HepG2 (cell line): Measurements from ENCODE around the gene EBF3. TPM values are rescaled to one million over a fixed set of nuclear protein-coding genes. Genes with fewer than 3 reads are reported as not detected.

Experiments
- ATAC-seq: fragments of 200-7000 bp; cut with Tn5 transposase; 3 replicates; pipeline ENCODE4 v1.9.1; 2020; ENCODE audit warnings: mild to moderate bottlenecking, moderate library complexity
- BruUV-seq: library from RNA; stranded (reverse); fragments of 400-500 nt; replicated peaks from 2 replicates; lab custom pipeline; 2021; lab: Mats Ljungman, UMichigan
- CTCF ChIA-PET: fragments of 300-600 bp; formaldehyde crosslinking; extraction: SDS; loops from one replicate; lab custom pipeline; 2021; ENCODE audit warnings: low total read pairs, inconsistent platforms, low intra/inter-chr PET ratio; lab: Yijun Ruan, JAX
- POLR2A ChIA-PET: fragments of 350-600 bp; sonication (Branson Sonifier 250); formaldehyde crosslinking; loops from one replicate; lab custom pipeline; 2020; ENCODE audit warnings: antibody characterized with exemption, inconsistent platforms; lab: Yijun Ruan, JAX
- DNase-seq: peaks from one replicate; pipeline ENCODE4 v3.0.0-alpha.2; 2015; ENCODE audit warnings: low spot score
- FAIRE-seq: peaks from 3 replicates; lab custom pipeline; 2011; peaks lifted over from hg19 to GRCh38; lab: Jason Lieb, UNC
- H2AFZ ChIP-seq: one replicate; pipeline ENCODE4 v1.6.1; 2011; ENCODE audit warnings: low read length, inconsistent platforms
- H3K27ac ChIP-seq: fragments of 300-600 bp; 3 replicates; pipeline ENCODE4 v1.8.0; 2011; ENCODE audit warnings: mixed run types, mild to moderate bottlenecking, mixed read lengths, low read length, inconsistent platforms; ENCODE audit not compliant: insufficient read depth; ENCODE audit errors: extremely low read length
- H3K27me3 ChIP-seq, 2 experiments: fragments of 200-600 bp in 1 of 2; 2 replicates in 1 of 2; 3 replicates in 1 of 2; pipeline versions ENCODE4 v1.6.0 to v1.8.0; 2011; ENCODE audit warnings: low read length in 2 of 2, mild to moderate bottlenecking in 2 of 2, moderate library complexity in 2 of 2, inconsistent platforms in 1 of 2; ENCODE audit not compliant: insufficient read depth in 2 of 2, control insufficient read depth in 1 of 2
- H3K36me3 ChIP-seq, 2 experiments: fragments of 200-600 bp in 1 of 2; replicated peaks in 1 of 2; 2 replicates in 1 of 2; 3 replicates in 1 of 2; pipeline versions ENCODE4 v1.5.1 to v1.8.0; 2011; ENCODE audit warnings: low read length in 2 of 2, inconsistent platforms in 1 of 2; ENCODE audit not compliant: insufficient read depth in 2 of 2, control insufficient read depth in 1 of 2
- H3K4me1 ChIP-seq: 2 replicates; pipeline ENCODE4 v1.5.1; 2012; ENCODE audit warnings: low read length, inconsistent platforms; ENCODE audit not compliant: insufficient read depth
- H3K4me2 ChIP-seq: 2 replicates; pipeline ENCODE4 v1.6.0; 2011; ENCODE audit warnings: low read depth, low read length, inconsistent platforms
- H3K4me3 ChIP-seq, 3 experiments: fragments of 200-600 bp in 1 of 3; sonication (generic), shearing (Covaris generic) in 1 of 3; replicated peaks in 1 of 3; 2 replicates each; pipeline ENCODE4 v1.5.1; 2011 to 2016; ENCODE audit warnings: low read length in 3 of 3, inconsistent platforms in 2 of 3, low read depth in 2 of 3, mild to moderate bottlenecking in 2 of 3, control low read depth in 1 of 3, mixed read lengths in 1 of 3; ENCODE audit not compliant: insufficient read depth in 1 of 3
- H3K79me2 ChIP-seq: one replicate; pipeline ENCODE4 v1.6.1; 2011; ENCODE audit warnings: low read length, inconsistent platforms; ENCODE audit not compliant: insufficient read depth
- H3K9ac ChIP-seq: 2 replicates; pipeline ENCODE4 v1.6.0; 2011; ENCODE audit warnings: mild to moderate bottlenecking, low read depth, low read length, inconsistent platforms; ENCODE audit not compliant: insufficient read depth
- H3K9me3 ChIP-seq: 2 replicates; pipeline ENCODE4 v1.5.1; 2012; ENCODE audit warnings: mild to moderate bottlenecking, low read length
- H4K20me1 ChIP-seq: 2 replicates; pipeline ENCODE4 v1.6.0; 2011; ENCODE audit warnings: inconsistent platforms, mild to moderate bottlenecking, low read length, moderate library complexity; ENCODE audit not compliant: insufficient read depth
- HIC2 ChIP-seq: sonication (generic); formaldehyde crosslinking; IDR thresholded peaks from 2 replicates; pipeline ENCODE4 v1.9.0; 2022; ENCODE audit warnings: low read depth, missing genetic modification reagents
- IRF9 ChIP-seq: sonication (generic); formaldehyde crosslinking; IDR thresholded peaks from 2 replicates; pipeline ENCODE4 v1.8.0; 2022; ENCODE audit warnings: missing genetic modification reagents, mild to moderate bottlenecking, borderline replicate concordance
- MED13 ChIP-seq: sonication (generic); formaldehyde crosslinking; IDR thresholded peaks from 2 replicates; pipeline ENCODE4 v1.5.0; 2020; ENCODE audit warnings: missing genetic modification reagents
- MXD4 ChIP-seq: IDR thresholded peaks from 2 replicates; pipeline ENCODE4 v1.6.1; 2016; ENCODE audit warnings: mild to moderate bottlenecking, missing biosample characterization, missing genetic modification reagents
- TOE1 ChIP-seq: sonication (generic); formaldehyde crosslinking; IDR thresholded peaks from 2 replicates; pipeline ENCODE4 v1.4.0; 2020; ENCODE audit warnings: mild to moderate bottlenecking, missing genetic modification reagents
- XRCC5 ChIP-seq: fragments of 200-400 bp; formaldehyde crosslinking; optimal IDR thresholded peaks from 2 replicates; pipeline ENCODE3; 2017; ENCODE audit warnings: mild to moderate bottlenecking, low read length
- ZFX ChIP-seq: sonication (generic); formaldehyde crosslinking; IDR thresholded peaks from 2 replicates; pipeline ENCODE4 v1.4.0; 2020; ENCODE audit warnings: mild to moderate bottlenecking, low read depth, missing genetic modification reagents, moderate library complexity
- ZFY ChIP-seq: sonication (generic); formaldehyde crosslinking; IDR thresholded peaks from 2 replicates; pipeline ENCODE4 v1.4.0; 2020; ENCODE audit warnings: missing genetic modification reagents
- ZNF24 ChIP-seq: fragments of 450-650 bp; IDR thresholded peaks from 2 replicates; pipeline ENCODE4 v1.6.1; 2017; ENCODE audit warnings: antibody characterized with exemption, mild to moderate bottlenecking
- ZNF788 ChIP-seq: sonication (generic); formaldehyde crosslinking; IDR thresholded peaks from 2 replicates; pipeline ENCODE4 v1.5.0; 2020; ENCODE audit warnings: mild to moderate bottlenecking, missing genetic modification reagents, borderline replicate concordance
- WGBS: methylation state at CpG from one replicate; pipeline ENCODE4 v1.1.6; 2017; ENCODE audit warnings: low lambda C conversion rate; 5-methylcytosine and 5-hydroxymethylcytosine counted together
- in situ Hi-C: cut with HindIII; loops from 2 replicates; pipeline ENCODE4 v1.10.0; 2017; ENCODE audit warnings: low pct_unique_long_range_greater_than_20kb; ENCODE audit not compliant: extremely low pct_ligation_motif_present
- intact Hi-C: fragments of 100-400 bp; cut with micrococcal nuclease; formaldehyde crosslinking; loops from one replicate; pipeline ENCODE4 v1.10.0; 2022; ENCODE audit not compliant: unreplicated experiment
- polyA plus RNA-seq, 8 experiments: library from polyadenylated mRNA; depleted of rRNA in 3 of 8; stranded (reverse) in 7 of 8; unstranded in 1 of 8; fragments of >200 nt; fragmentation: Illumina TruSeq in 4 of 8; extraction: Trizol in 4 of 8; gene quantifications; 2 replicates each; pipeline versions ENCODE4 v1.2.1 to v1.2.3, GENCODE V29; 2011 to 2016; ENCODE audit warnings: low read depth in 4 of 8, missing spikeins in 1 of 8, mixed read lengths in 1 of 8; ENCODE audit not compliant: insufficient read depth in 1 of 8
- total RNA-seq, 5 experiments: library from RNA; depleted of rRNA; stranded (reverse); fragments of >200 nt; fragmentation: Illumina TruSeq; extraction: Trizol; gene quantifications; 2 replicates each; pipeline ENCODE4 v1.2.3, GENCODE V29; 2016; ENCODE audit warnings: low read depth in 1 of 5
- TF ChIP-seq, protein P1 (sequence below): fragments of 450-650 bp; IDR thresholded peaks from 2 replicates; pipeline ENCODE4 v1.6.1; 2016
- TF ChIP-seq, protein P2 (sequence below): sonication (generic); formaldehyde crosslinking; IDR thresholded peaks from 2 replicates; pipeline ENCODE4 v1.5.0; 2020; ENCODE audit warnings: missing genetic modification reagents
- TF ChIP-seq, protein P3 (sequence below): sonication (generic); formaldehyde crosslinking; IDR thresholded peaks from 2 replicates; pipeline ENCODE4 v1.4.0; 2020; ENCODE audit warnings: missing genetic modification reagents

The EBF3 gene
- total and polyA plus RNA-seq, 2 of the 13 experiments (the other 11 are each of a cell fraction or from before 2014, with no cell fraction given): not detected

DNA sequence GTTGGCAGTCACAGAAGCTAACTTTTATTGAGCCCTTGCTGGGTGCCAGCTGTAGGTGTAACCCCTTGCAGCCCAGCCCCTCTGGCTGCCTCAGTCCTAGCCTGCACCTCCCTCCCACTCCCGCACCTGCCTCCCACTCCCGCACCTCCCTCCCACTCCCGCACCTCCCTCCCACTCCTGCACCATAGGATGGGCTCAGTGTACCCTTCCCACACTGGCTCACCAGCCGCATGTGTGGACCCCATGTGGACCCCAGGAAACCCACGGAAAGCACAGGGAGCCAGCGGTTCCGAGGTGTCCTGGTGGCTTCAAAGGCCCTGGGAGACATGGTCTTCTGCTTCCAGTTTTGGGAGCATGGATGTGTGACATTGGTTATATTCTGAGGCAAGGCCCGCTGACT is 132.9 kb downstream of the EBF3 start (continued):
- TF ChIP-seq, protein P1, sequence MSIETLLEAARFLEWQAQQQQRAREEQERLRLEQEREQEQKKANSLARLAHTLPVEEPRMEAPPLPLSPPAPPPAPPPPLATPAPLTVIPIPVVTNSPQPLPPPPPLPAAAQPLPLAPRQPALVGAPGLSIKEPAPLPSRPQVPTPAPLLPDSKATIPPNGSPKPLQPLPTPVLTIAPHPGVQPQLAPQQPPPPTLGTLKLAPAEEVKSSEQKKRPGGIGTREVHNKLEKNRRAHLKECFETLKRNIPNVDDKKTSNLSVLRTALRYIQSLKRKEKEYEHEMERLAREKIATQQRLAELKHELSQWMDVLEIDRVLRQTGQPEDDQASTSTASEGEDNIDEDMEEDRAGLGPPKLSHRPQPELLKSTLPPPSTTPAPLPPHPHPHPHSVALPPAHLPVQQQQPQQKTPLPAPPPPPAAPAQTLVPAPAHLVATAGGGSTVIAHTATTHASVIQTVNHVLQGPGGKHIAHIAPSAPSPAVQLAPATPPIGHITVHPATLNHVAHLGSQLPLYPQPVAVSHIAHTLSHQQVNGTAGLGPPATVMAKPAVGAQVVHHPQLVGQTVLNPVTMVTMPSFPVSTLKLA: no peak
- TF ChIP-seq TOE1 (CRISPR knock-in tag): no peak

DNA sequence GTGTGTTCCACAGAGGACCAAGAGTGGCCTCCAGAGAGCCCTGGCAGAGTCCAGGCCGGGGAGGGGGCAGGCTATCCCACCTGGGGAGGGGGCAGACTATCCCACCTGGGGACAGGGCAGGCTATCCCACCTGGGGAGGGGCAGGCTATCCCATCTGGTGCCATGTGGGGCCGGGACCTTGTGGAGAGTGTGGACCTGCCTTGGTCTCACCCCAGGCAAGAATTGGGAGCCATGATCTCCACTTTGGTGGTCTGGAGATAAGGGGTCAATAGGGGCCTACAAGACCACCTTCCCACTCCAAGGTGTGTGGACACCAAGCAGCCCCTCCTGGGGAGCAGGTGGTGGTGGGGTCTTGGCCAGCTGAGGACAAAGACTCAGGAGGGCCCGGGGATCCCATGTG is 138.2 kb downstream of the EBF3 start:
- ChIA-PET CTCF (no interaction called here), POLR2A (no interaction called here)
- FAIRE-seq: no peak
- no peaks in the 10 kb centered on the region for H3K9me3 ChIP-seq
- no peak overlapping the region for H2AFZ ChIP-seq
- intact Hi-C loops (no loop called here), in situ Hi-C loops (no loop called here)
- no peak overlapping the region for H3K27ac ChIP-seq
- no peak overlapping the region for H3K4me3 ChIP-seq
- H3K27me3 ChIP-seq: no peaks in the 10 kb centered on the region
- no TSS peak for BruUV-seq
- no peaks in the 10 kb centered on the region for H4K20me1 ChIP-seq
- H3K4me2 ChIP-seq: no peak overlapping the region
- H3K4me1 ChIP-seq: no peaks in the 10 kb centered on the region
- H3K79me2 ChIP-seq: no peaks in the 10 kb centered on the region
- no peaks in the 10 kb centered on the region for H3K36me3 ChIP-seq
- WGBS: no CpG with 5 or more reads among the region's 3 CpGs
- no peak overlapping the region for H3K9ac ChIP-seq
- no peak for DNase-seq
- ATAC-seq: no peak
- TF ChIP-seq HIC2 (CRISPR knock-in tag) (no peak), ZFY (no peak), XRCC5 (no peak), ZNF24 (no peak), ZFX (no peak), MED13 (no peak), ZNF788 (no peak), MXD4 (CRISPR knock-in tag) (no peak), IRF9 (CRISPR knock-in tag) (no peak)
- TF ChIP-seq, protein P2, sequence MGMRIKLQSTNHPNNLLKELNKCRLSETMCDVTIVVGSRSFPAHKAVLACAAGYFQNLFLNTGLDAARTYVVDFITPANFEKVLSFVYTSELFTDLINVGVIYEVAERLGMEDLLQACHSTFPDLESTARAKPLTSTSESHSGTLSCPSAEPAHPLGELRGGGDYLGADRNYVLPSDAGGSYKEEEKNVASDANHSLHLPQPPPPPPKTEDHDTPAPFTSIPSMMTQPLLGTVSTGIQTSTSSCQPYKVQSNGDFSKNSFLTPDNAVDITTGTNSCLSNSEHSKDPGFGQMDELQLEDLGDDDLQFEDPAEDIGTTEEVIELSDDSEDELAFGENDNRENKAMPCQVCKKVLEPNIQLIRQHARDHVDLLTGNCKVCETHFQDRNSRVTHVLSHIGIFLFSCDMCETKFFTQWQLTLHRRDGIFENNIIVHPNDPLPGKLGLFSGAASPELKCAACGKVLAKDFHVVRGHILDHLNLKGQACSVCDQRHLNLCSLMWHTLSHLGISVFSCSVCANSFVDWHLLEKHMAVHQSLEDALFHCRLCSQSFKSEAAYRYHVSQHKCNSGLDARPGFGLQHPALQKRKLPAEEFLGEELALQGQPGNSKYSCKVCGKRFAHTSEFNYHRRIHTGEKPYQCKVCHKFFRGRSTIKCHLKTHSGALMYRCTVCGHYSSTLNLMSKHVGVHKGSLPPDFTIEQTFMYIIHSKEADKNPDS (CRISPR knock-in tag): no peak
- TF ChIP-seq, protein P3, sequence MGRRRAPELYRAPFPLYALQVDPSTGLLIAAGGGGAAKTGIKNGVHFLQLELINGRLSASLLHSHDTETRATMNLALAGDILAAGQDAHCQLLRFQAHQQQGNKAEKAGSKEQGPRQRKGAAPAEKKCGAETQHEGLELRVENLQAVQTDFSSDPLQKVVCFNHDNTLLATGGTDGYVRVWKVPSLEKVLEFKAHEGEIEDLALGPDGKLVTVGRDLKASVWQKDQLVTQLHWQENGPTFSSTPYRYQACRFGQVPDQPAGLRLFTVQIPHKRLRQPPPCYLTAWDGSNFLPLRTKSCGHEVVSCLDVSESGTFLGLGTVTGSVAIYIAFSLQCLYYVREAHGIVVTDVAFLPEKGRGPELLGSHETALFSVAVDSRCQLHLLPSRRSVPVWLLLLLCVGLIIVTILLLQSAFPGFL (CRISPR knock-in tag): no peak
